IMR-90 (cell line): Measurements from ENCODE around the gene EXOC4. TPM values are rescaled to one million over a fixed set of nuclear protein-coding genes. Genes with fewer than 3 reads are reported as not detected.

Source experiments
- ATAC-seq: fragments of 200-7000 bp; cut with Tn5 transposase; 2 replicates; pipeline ENCODE4 v1.9.1; 2020; ENCODE audit warnings: low read depth, mild to moderate bottlenecking, moderate library complexity
- BruUV-seq: library from RNA; stranded (reverse); fragments of 400-500 nt; replicated peaks from 2 replicates; lab custom pipeline; 2021; lab: Mats Ljungman, UMichigan
- CTCF ChIA-PET: fragments of 300-600 bp; formaldehyde crosslinking; extraction: SDS; loops from one replicate; lab custom pipeline; 2021; ENCODE audit warnings: antibody characterized with exemption; lab: Yijun Ruan, JAX
- POLR2A ChIA-PET: fragments of 300-600 bp; sonication (Branson Sonifier 250); formaldehyde crosslinking; loops from one replicate; lab custom pipeline; 2022; ENCODE audit warnings: antibody characterized with exemption; ENCODE audit not compliant: unreplicated experiment; lab: Charles Lee
- DNase-seq: peaks from one replicate; pipeline ENCODE4 v3.0.0; 2013
- H2AFZ ChIP-seq: replicated peaks from 2 replicates; pipeline ENCODE3; 2013; ENCODE audit warnings: low read length, mild to moderate bottlenecking; ENCODE audit not compliant: poor library complexity
- H2AK5ac ChIP-seq: 2 replicates; pipeline ENCODE4 v1.6.1; 2013; ENCODE audit warnings: low read depth, low read length, inconsistent platforms
- H2AK9ac ChIP-seq: replicated peaks from 2 replicates; pipeline ENCODE3; 2013; ENCODE audit warnings: mild to moderate bottlenecking, low read depth, low read length, moderate library complexity; ENCODE audit not compliant: poor library complexity
- H2BK120ac ChIP-seq: 2 replicates; pipeline ENCODE4 v1.6.1; 2013; ENCODE audit warnings: low read depth, low read length, inconsistent platforms
- H2BK15ac ChIP-seq: 3 replicates; pipeline ENCODE4 v1.6.1; 2013; ENCODE audit warnings: low read depth, low read length, inconsistent platforms
- H2BK20ac ChIP-seq: 2 replicates; pipeline ENCODE4 v1.6.1; 2013; ENCODE audit warnings: low read depth, mild to moderate bottlenecking, inconsistent platforms, low read length, moderate library complexity
- H2BK5ac ChIP-seq: 2 replicates; pipeline ENCODE4 v1.6.1; 2013; ENCODE audit warnings: mild to moderate bottlenecking, low read depth, low read length, inconsistent platforms; ENCODE audit not compliant: poor library complexity, severe bottlenecking
- H3K14ac ChIP-seq: replicated peaks from 2 replicates; pipeline ENCODE4 v1.6.1; 2013; ENCODE audit warnings: low read depth, low read length, inconsistent platforms
- H3K18ac ChIP-seq: 2 replicates; pipeline ENCODE4 v1.6.1; 2013; ENCODE audit warnings: low read depth, low read length, control low read depth
- H3K23ac ChIP-seq: 2 replicates; pipeline ENCODE4 v1.6.1; 2013; ENCODE audit warnings: low read depth, low read length, inconsistent platforms
- H3K27ac ChIP-seq: 2 replicates; pipeline ENCODE4 v1.5.1; 2013; ENCODE audit warnings: mild to moderate bottlenecking, control low read depth, low read length; ENCODE audit not compliant: insufficient read depth
- H3K27me3 ChIP-seq: 2 replicates; pipeline ENCODE4 v1.6.1; 2013; ENCODE audit warnings: low read length; ENCODE audit not compliant: control insufficient read depth, insufficient read depth
- H3K36me3 ChIP-seq: 2 replicates; pipeline ENCODE4 v1.6.1; 2013; ENCODE audit warnings: low read length, mixed read lengths; ENCODE audit not compliant: control insufficient read depth, insufficient read depth
- H3K4ac ChIP-seq: 2 replicates; pipeline ENCODE4 v1.6.1; 2013; ENCODE audit warnings: low read depth, low read length, inconsistent platforms
- H3K4me1 ChIP-seq: 2 replicates; pipeline ENCODE4 v1.6.1; 2013; ENCODE audit warnings: low read length, mixed read lengths; ENCODE audit not compliant: control insufficient read depth, insufficient read depth
- H3K4me2 ChIP-seq: 2 replicates; pipeline ENCODE4 v1.6.1; 2013; ENCODE audit warnings: low read depth, mild to moderate bottlenecking, control low read depth, low read length, moderate library complexity
- H3K4me3 ChIP-seq: 2 replicates; pipeline ENCODE4 v1.5.1; 2013; ENCODE audit warnings: low read depth, mild to moderate bottlenecking, control low read depth, low read length, moderate library complexity; ENCODE audit not compliant: insufficient read depth
- H3K56ac ChIP-seq: 2 replicates; pipeline ENCODE4 v1.6.1; 2013; ENCODE audit warnings: low read length, inconsistent platforms; ENCODE audit not compliant: insufficient read depth; ENCODE audit errors: extremely low read depth
- H3K79me1 ChIP-seq, 2 experiments: 2 replicates each; pipeline ENCODE4 v1.6.1; 2013; ENCODE audit warnings: low read length in 2 of 2, inconsistent platforms in 1 of 2, low read depth in 1 of 2
- H3K9ac ChIP-seq: 2 replicates; pipeline ENCODE4 v1.6.1; 2013; ENCODE audit warnings: low read depth, low read length, control low read depth
- H3K9me1 ChIP-seq: 2 replicates; pipeline ENCODE4 v1.6.1; 2013; ENCODE audit warnings: low read length, inconsistent platforms; ENCODE audit not compliant: insufficient read depth
- H3K9me3 ChIP-seq: 2 replicates; pipeline ENCODE4 v1.6.1; 2013; ENCODE audit warnings: low read length; ENCODE audit not compliant: control insufficient read depth, insufficient read depth
- H4K20me1 ChIP-seq: 2 replicates; pipeline ENCODE4 v1.6.1; 2013; ENCODE audit warnings: low read length, inconsistent platforms; ENCODE audit not compliant: insufficient read depth
- H4K5ac ChIP-seq: 2 replicates; pipeline ENCODE4 v1.6.1; 2013; ENCODE audit warnings: mild to moderate bottlenecking, low read depth, low read length, control low read depth
- H4K8ac ChIP-seq, 2 experiments: 2 replicates each; pipeline ENCODE4 v1.6.1; 2013; ENCODE audit warnings: low read depth in 2 of 2, low read length in 2 of 2, control low read depth in 1 of 2, inconsistent platforms in 1 of 2
- H4K91ac ChIP-seq: 2 replicates; pipeline ENCODE4 v1.6.1; 2013; ENCODE audit warnings: low read depth, low read length, inconsistent platforms; ENCODE audit not compliant: insufficient read depth
- CEBPB ChIP-seq: IDR thresholded peaks from 2 replicates; pipeline ENCODE4 v1.6.1; 2012; ENCODE audit warnings: low read depth, low read length, improper control_type of control experiment
- MAFK ChIP-seq: IDR thresholded peaks from 2 replicates; pipeline ENCODE4 v1.6.1; 2012; ENCODE audit warnings: low read depth, low read length, improper control_type of control experiment
- WGBS, 2 experiments: methylation state at CpG; one replicate each; pipeline versions ENCODE4 v1.1.5 to v1.1.7; 2013; ENCODE audit warnings: missing lambda C conversion rate in 2 of 2; ENCODE audit not compliant: insufficient read length in 1 of 2; ENCODE audit errors: extremely low coverage in 2 of 2; 5-methylcytosine and 5-hydroxymethylcytosine counted together
- dilution Hi-C: fragments of 300-500 bp; cut with HindIII; formaldehyde crosslinking; loops from one replicate; pipeline ENCODE4 v1.14.3; 2018; ENCODE audit warnings: low sequenced_read_pairs; ENCODE audit not compliant: unreplicated experiment
- in situ Hi-C: fragments of 300-500 bp; cut with MboI; formaldehyde crosslinking; loops from 3 replicates; pipeline ENCODE4 v1.14.3; 2019; ENCODE audit warnings: low sequenced_read_pairs, inconsistent platforms, mixed read lengths
- intact Hi-C: fragments of 100-400 bp; cut with micrococcal nuclease; formaldehyde crosslinking; loops from 2 replicates; pipeline ENCODE4 v1.10.0; 2022
- polyA plus RNA-seq, 3 experiments: library from polyadenylated mRNA; depleted of rRNA; stranded (reverse); fragments of >200 nt; gene quantifications; 2 replicates each; pipeline ENCODE4 v1.2.3, GENCODE V29; 2012; ENCODE audit warnings: low replicate concordance in 1 of 3
- total RNA-seq: library from RNA; depleted of rRNA; stranded (reverse); fragments of >200 nt; gene quantifications from 2 replicates; pipeline ENCODE4 v1.2.3, GENCODE V29; 2012

Gene EXOC4
- total and polyA plus RNA-seq, 2 of the 4 experiments (the other 2 are of a cell fraction), result 25.4 to 94.6 TPM

- Histone ChIP-seq H3K4me1 (peaks cover 4% of the 10 kb centered on the region), H3K36me3 (no peaks in the 10 kb centered on the region), H3K79me1 (no peaks in the 10 kb centered on the region; a peak in 1 of 4 replicates), H3K9ac (no peak overlapping the region), H3K14ac (no peak overlapping the region), H2BK120ac (no peak overlapping the region), H3K9me1 (peaks cover 4% of the 10 kb centered on the region; the same call in 1 of the 2 replicates), H3K23ac (no peak overlapping the region), H4K5ac (no peak overlapping the region), H3K27me3 (no peaks in the 10 kb centered on the region), H2AK5ac (no peak overlapping the region), H3K9me3 (no peaks in the 10 kb centered on the region), H3K56ac (no peak overlapping the region), H3K4me2 (peak overlapping the region; percentile 67), H4K8ac (no peak overlapping the region), H3K18ac (no peak overlapping the region), H3K4me3 (no peak overlapping the region), H4K91ac (no peak overlapping the region), H3K4ac (no peak overlapping the region), H2BK15ac (no peak overlapping the region), H2BK20ac (no peak overlapping the region), H4K20me1 (peaks cover 4% of the 10 kb centered on the region; the same call in 1 of the 2 replicates), H2BK5ac (no peak overlapping the region), H2AFZ (no peak overlapping the region), H3K27ac (no peak overlapping the region), H2AK9ac (no peak overlapping the region)
- ATAC-seq, result peak; percentile 95
- TF ChIP-seq CEBPB (peak; percentile 15; the same call in 1 of the 2 replicates), MAFK (no peak)
- dilution Hi-C loops, result no loop called here
- no TSS peak for BruUV-seq
- 17% methylated on average over 1 of the region's 3 CpGs; no CpG with 5 or more reads in 1 of the 2 experiments for WGBS, 2 experiments
- POLR2A ChIA-PET, result no interaction called here
- intact Hi-C loops, result no loop called here
- in situ Hi-C loops, result no loop called here
- CTCF ChIA-PET, result no interaction called here
- peak; percentile 82 for DNase-seq
Measured at GRCh38 chr7:133815611-133816210, 562.8 kb downstream of the EXOC4 start.
